Mesenchymal stem cell (in vitro differentiated cells and primary cell): ENCODE measurements around the gene MACC1.
A peak's percentile ranks its signal among the peaks of the same experiment; 100 is the strongest.

Source experiments
- DNase-seq: peaks from one replicate; pipeline ENCODE4 v3.0.0-alpha.2; 2013
- H2AFZ ChIP-seq: one replicate; pipeline ENCODE4 v1.6.1; 2013; ENCODE audit warnings: low read depth, mild to moderate bottlenecking, control low read depth, inconsistent platforms, low read length, moderate library complexity
- H2AK5ac ChIP-seq: 2 replicates; pipeline ENCODE4 v1.6.1; 2013; ENCODE audit warnings: low read length, moderate library complexity, mild to moderate bottlenecking, inconsistent platforms; ENCODE audit not compliant: severe bottlenecking
- H2BK120ac ChIP-seq: one replicate; pipeline ENCODE4 v1.6.1; 2013; ENCODE audit warnings: low read depth, mild to moderate bottlenecking, inconsistent platforms, low read length, moderate library complexity
- H2BK12ac ChIP-seq, 2 experiments: one replicate each; pipeline ENCODE4 v1.6.1; 2013; ENCODE audit warnings: inconsistent platforms in 2 of 2, low read length in 2 of 2, mild to moderate bottlenecking in 2 of 2, moderate library complexity in 2 of 2, control low read depth in 1 of 2
- H2BK15ac ChIP-seq: one replicate; pipeline ENCODE4 v1.6.1; 2013; ENCODE audit warnings: mild to moderate bottlenecking, low read depth, inconsistent platforms; ENCODE audit not compliant: poor library complexity, severe bottlenecking
- H2BK5ac ChIP-seq: 2 replicates; pipeline ENCODE4 v1.6.1; 2013; ENCODE audit warnings: low read depth, mild to moderate bottlenecking, low read length, control low read depth, inconsistent platforms; ENCODE audit not compliant: poor library complexity, severe bottlenecking
- H3K14ac ChIP-seq, 2 experiments: one replicate each; pipeline ENCODE4 v1.6.1; 2013; ENCODE audit warnings: inconsistent platforms in 2 of 2, low read length in 2 of 2, control low read depth in 1 of 2, mild to moderate bottlenecking in 1 of 2, moderate library complexity in 1 of 2
- H3K18ac ChIP-seq, 2 experiments: one replicate each; pipeline ENCODE4 v1.6.1; 2013; ENCODE audit warnings: inconsistent platforms in 2 of 2, low read length in 2 of 2, control low read depth in 1 of 2, low read depth in 1 of 2, mild to moderate bottlenecking in 1 of 2
- H3K23ac ChIP-seq, 2 experiments: one replicate each; pipeline ENCODE4 v1.6.1; 2013; ENCODE audit warnings: inconsistent platforms in 2 of 2, low read length in 2 of 2, mild to moderate bottlenecking in 2 of 2, moderate library complexity in 2 of 2, control low read depth in 1 of 2
- H3K27ac ChIP-seq: 2 replicates; pipeline ENCODE4 v1.5.1; 2013; ENCODE audit warnings: mild to moderate bottlenecking, moderate library complexity, low read length, control low read depth, inconsistent platforms; ENCODE audit not compliant: poor library complexity, severe bottlenecking
- H3K27me3 ChIP-seq, 2 experiments: 2 replicates each; pipeline versions ENCODE4 v1.6.1 to v1.7.0; 2013; ENCODE audit warnings: low read length in 2 of 2, mild to moderate bottlenecking in 2 of 2, moderate library complexity in 2 of 2, control low read depth in 1 of 2, inconsistent platforms in 1 of 2; ENCODE audit not compliant: control insufficient read depth in 1 of 2, insufficient read depth in 1 of 2
- H3K36me3 ChIP-seq, 2 experiments: 2 replicates each; pipeline versions ENCODE4 v1.6.1 to v1.7.0; 2013; ENCODE audit warnings: low read length in 2 of 2, control low read depth in 1 of 2, inconsistent platforms in 1 of 2, low read depth in 1 of 2, mild to moderate bottlenecking in 1 of 2; ENCODE audit not compliant: insufficient read depth in 2 of 2, control insufficient read depth in 1 of 2
- H3K4ac ChIP-seq, 2 experiments: one replicate each; pipeline ENCODE4 v1.6.1; 2013; ENCODE audit warnings: inconsistent platforms in 2 of 2, low read length in 2 of 2, mild to moderate bottlenecking in 2 of 2, moderate library complexity in 2 of 2, control low read depth in 1 of 2, low read depth in 1 of 2
- H3K4me1 ChIP-seq: 2 replicates; pipeline ENCODE4 v1.6.1; 2013; ENCODE audit warnings: low read depth, low read length, control low read depth; ENCODE audit not compliant: control insufficient read depth, insufficient read depth
- H3K4me2 ChIP-seq: 2 replicates; pipeline ENCODE4 v1.6.1; 2013; ENCODE audit warnings: low read length, mild to moderate bottlenecking, inconsistent platforms; ENCODE audit not compliant: poor library complexity, severe bottlenecking
- H3K4me3 ChIP-seq, 2 experiments: 2 replicates each; pipeline versions ENCODE4 v1.5.1 to v1.7.0; 2013; ENCODE audit warnings: low read length in 2 of 2, mild to moderate bottlenecking in 2 of 2, control low read depth in 1 of 2, low read depth in 1 of 2; ENCODE audit not compliant: insufficient read depth in 1 of 2
- H3K79me1 ChIP-seq: replicated peaks from 2 replicates; pipeline ENCODE4 v1.6.1; 2013; ENCODE audit warnings: mild to moderate bottlenecking, control low read depth, low read length, inconsistent platforms; ENCODE audit not compliant: poor library complexity, severe bottlenecking
- H3K9ac ChIP-seq: 2 replicates; pipeline ENCODE4 v1.7.0; 2013; ENCODE audit warnings: mild to moderate bottlenecking, low read length, moderate library complexity
- H3K9me3 ChIP-seq: 2 replicates; pipeline ENCODE4 v1.7.0; 2013; ENCODE audit warnings: mild to moderate bottlenecking, low read length; ENCODE audit not compliant: control insufficient read depth
- H4K8ac ChIP-seq: one replicate; pipeline ENCODE4 v1.6.1; 2013; ENCODE audit warnings: inconsistent platforms, mild to moderate bottlenecking, low read length, moderate library complexity
- H4K91ac ChIP-seq: one replicate; pipeline ENCODE4 v1.6.1; 2013; ENCODE audit warnings: mild to moderate bottlenecking, low read length, inconsistent platforms
- WGBS: methylation state at CpG from one replicate; pipeline ENCODE4 v1.1.7; 2013; ENCODE audit warnings: mixed read lengths; 5-methylcytosine and 5-hydroxymethylcytosine counted together

MACC1 gene

GRCh38 chr7:20157456-20157855 lies 59.7 kb downstream of the MACC1 start:
- Histone ChIP-seq H3K27me3 (no peaks in the 10 kb centered on the region), H2AK5ac (no peak overlapping the region), H4K8ac (no peak overlapping the region), H3K4me1 (no peaks in the 10 kb centered on the region), H4K91ac (no peak overlapping the region), H2BK12ac (no peak overlapping the region), H2BK120ac (no peak overlapping the region), H3K27ac (no peak overlapping the region), H3K4ac (no peak overlapping the region), H3K36me3 (no peaks in the 10 kb centered on the region), H2BK5ac (no peak overlapping the region), H3K4me3 (no peak overlapping the region), H3K14ac (no peak overlapping the region), H2BK15ac (no peak overlapping the region), H2AFZ (no peak overlapping the region), H3K9me3 (no peaks in the 10 kb centered on the region), H3K18ac (no peak overlapping the region), H3K23ac (no peak overlapping the region), H3K9ac (no peak overlapping the region), H3K4me2 (no peak overlapping the region), H3K79me1 (no peaks in the 10 kb centered on the region)
- 75% methylated on average over 2 of the region's 3 CpGs for WGBS
- no peak for DNase-seq

GRCh38 chr7:20153999-20154398 lies 63.2 kb downstream of the MACC1 start:
- Histone ChIP-seq H3K23ac (no peak overlapping the region), H4K8ac (no peak overlapping the region), H2BK15ac (no peak overlapping the region), H2AFZ (no peak overlapping the region), H4K91ac (no peak overlapping the region), H2BK12ac (no peak overlapping the region), H3K27ac (no peak overlapping the region), H3K79me1 (no peaks in the 10 kb centered on the region), H3K4me3 (no peak overlapping the region), H3K4ac (no peak overlapping the region), H3K18ac (no peak overlapping the region), H3K9ac (peak overlapping the region; percentile 52), H3K14ac (no peak overlapping the region), H3K36me3 (no peaks in the 10 kb centered on the region), H3K27me3 (no peaks in the 10 kb centered on the region), H3K9me3 (no peaks in the 10 kb centered on the region), H2AK5ac (no peak overlapping the region), H2BK5ac (no peak overlapping the region), H3K4me1 (no peaks in the 10 kb centered on the region), H3K4me2 (no peak overlapping the region), H2BK120ac (no peak overlapping the region)
- DNase-seq, result peak; percentile 77
- 33% methylated on average over 4 of the region's 5 CpGs for WGBS

GRCh38 chr7:20153567-20153966 lies 63.6 kb downstream of the MACC1 start:
- H3K36me3 ChIP-seq, result no peaks in the 10 kb centered on the region
- H3K27me3 ChIP-seq, result no peaks in the 10 kb centered on the region
- H3K4me2 ChIP-seq, result no peak overlapping the region
- no peak overlapping the region for H2AFZ ChIP-seq
- no peak overlapping the region for H3K18ac ChIP-seq
- H3K4ac ChIP-seq, result no peak overlapping the region
- H2BK12ac ChIP-seq, result no peak overlapping the region
- H3K9me3 ChIP-seq, result no peaks in the 10 kb centered on the region
- no peak overlapping the region for H3K27ac ChIP-seq
- 59% methylated on average over 2 of the region's 2 CpGs for WGBS
- H2BK5ac ChIP-seq, result no peak overlapping the region
- H3K14ac ChIP-seq, result no peak overlapping the region
- H3K4me3 ChIP-seq, result no peak overlapping the region
- H4K91ac ChIP-seq, result no peak overlapping the region
- H4K8ac ChIP-seq, result no peak overlapping the region
- no peak overlapping the region for H2BK120ac ChIP-seq
- H3K4me1 ChIP-seq, result no peaks in the 10 kb centered on the region
- H2BK15ac ChIP-seq, result no peak overlapping the region
- peak; percentile 37 for DNase-seq
- no peaks in the 10 kb centered on the region for H3K79me1 ChIP-seq
- H2AK5ac ChIP-seq, result no peak overlapping the region
- H3K23ac ChIP-seq, result no peak overlapping the region
- peak overlapping the region; percentile 52 for H3K9ac ChIP-seq

GRCh38 chr7:20152511-20152910 lies 64.7 kb downstream of the MACC1 start:
- H2BK5ac ChIP-seq, result no peak overlapping the region
- no peaks in the 10 kb centered on the region for H3K9me3 ChIP-seq
- no peak overlapping the region for H4K8ac ChIP-seq
- H3K79me1 ChIP-seq, result no peaks in the 10 kb centered on the region
- H3K27ac ChIP-seq, result no peak overlapping the region
- no peak overlapping the region for H4K91ac ChIP-seq
- no peak overlapping the region for H2BK15ac ChIP-seq
- H3K4me1 ChIP-seq, result no peaks in the 10 kb centered on the region
- H3K27me3 ChIP-seq, result no peaks in the 10 kb centered on the region
- H3K4me2 ChIP-seq, result no peak overlapping the region
- no peak overlapping the region for H3K18ac ChIP-seq
- H3K14ac ChIP-seq, result no peak overlapping the region
- H2AK5ac ChIP-seq, result no peak overlapping the region
- no peak overlapping the region for H3K23ac ChIP-seq
- peak overlapping the region; percentile 20 for H3K9ac ChIP-seq
- H2BK120ac ChIP-seq, result no peak overlapping the region
- no peak overlapping the region for H3K4me3 ChIP-seq
- no peak overlapping the region for H3K4ac ChIP-seq
- no peak overlapping the region for H2AFZ ChIP-seq
- peak; percentile 82 for DNase-seq
- H2BK12ac ChIP-seq, result no peak overlapping the region
- H3K36me3 ChIP-seq, result no peaks in the 10 kb centered on the region
